ENCODE data around the gene MRPL23. TPM values are rescaled to one million over a fixed set of nuclear protein-coding genes. Genes with fewer than 3 reads are reported as not detected.

MRPL23 gene
- total RNA-seq, 1 donor from 2014 or later, result 148 TPM

GRCh38 chr11:1990872-1991578 lies 43.9 kb downstream of the MRPL23 start:
- Histone ChIP-seq H3K4me3 (no peak overlapping the region), H3K9me3 (no peaks in the 10 kb centered on the region), H3K27ac (no peak overlapping the region), H3K4me1 (no peaks in the 10 kb centered on the region), H3K27me3 (no peaks in the 10 kb centered on the region), H3K36me3 (no peaks in the 10 kb centered on the region)
- no peak for DNase-seq (ENCODE audit: extremely low spot score in 2 of 2)
- no peak for TF ChIP-seq POLR2A (IDR thresholded peaks at IDR 0.05)
- TF ChIP-seq POLR2AphosphoS5 (IDR thresholded peaks at IDR 0.05; ENCODE audit: insufficient read depth in 1 of 2, low read depth in 1 of 2), result no peak
- no peak for TF ChIP-seq CTCF (IDR thresholded peaks at IDR 0.05)
- intact Hi-C loops (cut with DNase I), result no loop called here

- H3K4me1 ChIP-seq, result no peaks in the 10 kb centered on the region
- TF ChIP-seq CTCF (IDR thresholded peaks at IDR 0.05), result no peak
- TF ChIP-seq POLR2AphosphoS5 (IDR thresholded peaks at IDR 0.05; ENCODE audit: insufficient read depth in 1 of 2, low read depth in 1 of 2), result no peak
- no peak for TF ChIP-seq POLR2A (IDR thresholded peaks at IDR 0.05)
- intact Hi-C loops (cut with DNase I), result no loop called here
- no peaks in the 10 kb centered on the region for H3K36me3 ChIP-seq
- DNase-seq (ENCODE audit: extremely low spot score in 2 of 2), result no peak
- no peak overlapping the region for H3K27ac ChIP-seq
- H3K27me3 ChIP-seq, result no peaks in the 10 kb centered on the region
- no peaks in the 10 kb centered on the region for H3K9me3 ChIP-seq
- no peak overlapping the region for H3K4me3 ChIP-seq
Observed at GRCh38 chr11:1992111-1992510, 45.0 kb downstream of the MRPL23 start.

- H3K4me1 ChIP-seq, result no peaks in the 10 kb centered on the region
- no peaks in the 10 kb centered on the region for H3K27me3 ChIP-seq
- TF ChIP-seq POLR2A (IDR thresholded peaks at IDR 0.05) (no peak), POLR2AphosphoS5 (IDR thresholded peaks at IDR 0.05; ENCODE audit: insufficient read depth in 1 of 2, low read depth in 1 of 2) (no peak), CTCF (IDR thresholded peaks at IDR 0.05) (no peak)
Observed at GRCh38 chr11:1994121-1994520, 47.0 kb downstream of the MRPL23 start.

GRCh38 chr11:1997755-1998154 lies 50.6 kb downstream of the MRPL23 start, which contains the start of gene H19:
TSS of gene H19 (minus strand) at chr11:1997842.
- TF ChIP-seq CTCF (IDR thresholded peaks at IDR 0.05) (no peak), POLR2AphosphoS5 (IDR thresholded peaks at IDR 0.05; ENCODE audit: insufficient read depth in 1 of 2, low read depth in 1 of 2) (no peak), POLR2A (IDR thresholded peaks at IDR 0.05) (no peak)
- intact Hi-C loops (cut with DNase I), result no loop called here

More at GRCh38 chr11:1994121-1994520, 47.0 kb downstream of the MRPL23 start:
- Histone ChIP-seq H3K4me3 (no peak overlapping the region), H3K9me3 (no peaks in the 10 kb centered on the region), H3K36me3 (no peaks in the 10 kb centered on the region), H3K27ac (no peak overlapping the region)
- DNase-seq (ENCODE audit: extremely low spot score in 2 of 2), result no peak
- intact Hi-C loops (cut with DNase I), result no loop called here

GRCh38 chr11:1998290-1998689 lies 51.2 kb downstream of the MRPL23 start:
- Histone ChIP-seq H3K9me3 (no peaks in the 10 kb centered on the region), H3K4me1 (no peaks in the 10 kb centered on the region), H3K4me3 (no peak overlapping the region), H3K27ac (no peak overlapping the region), H3K36me3 (no peaks in the 10 kb centered on the region), H3K27me3 (no peaks in the 10 kb centered on the region)
- no peak for TF ChIP-seq POLR2AphosphoS5 (IDR thresholded peaks at IDR 0.05; ENCODE audit: insufficient read depth in 1 of 2, low read depth in 1 of 2)
- no peak for TF ChIP-seq CTCF (IDR thresholded peaks at IDR 0.05)
- no peak for TF ChIP-seq POLR2A (IDR thresholded peaks at IDR 0.05)
- DNase-seq (ENCODE audit: extremely low spot score in 2 of 2), result no peak
- intact Hi-C loops (cut with DNase I), result no loop called here

More at GRCh38 chr11:1997755-1998154, 50.6 kb downstream of the MRPL23 start, which contains the start of gene H19:
- H3K4me1 ChIP-seq, result no peaks in the 10 kb centered on the region
- no peaks in the 10 kb centered on the region for H3K9me3 ChIP-seq
- H3K36me3 ChIP-seq, result no peaks in the 10 kb centered on the region
- H3K4me3 ChIP-seq, result no peak within 1 kb of the TSS
- no peaks in the 10 kb centered on the region for H3K27me3 ChIP-seq
- DNase-seq (ENCODE audit: extremely low spot score in 2 of 2), result no peak
- no peak within 1 kb of the TSS for H3K27ac ChIP-seq
